ENCODE measurements around the gene GLCE. TPM values are rescaled to one million over a fixed set of nuclear protein-coding genes. Genes with fewer than 3 reads are reported as not detected.
A peak's percentile ranks its signal among the peaks of the same experiment; 100 is the strongest.

GLCE gene
- total and polyA plus RNA-seq, 9 of the 15 experiments (the other 6 are each of a cell fraction or from before 2014, with no cell fraction given): 4.6 to 12.3 (median 10.6) TPM

DNA sequence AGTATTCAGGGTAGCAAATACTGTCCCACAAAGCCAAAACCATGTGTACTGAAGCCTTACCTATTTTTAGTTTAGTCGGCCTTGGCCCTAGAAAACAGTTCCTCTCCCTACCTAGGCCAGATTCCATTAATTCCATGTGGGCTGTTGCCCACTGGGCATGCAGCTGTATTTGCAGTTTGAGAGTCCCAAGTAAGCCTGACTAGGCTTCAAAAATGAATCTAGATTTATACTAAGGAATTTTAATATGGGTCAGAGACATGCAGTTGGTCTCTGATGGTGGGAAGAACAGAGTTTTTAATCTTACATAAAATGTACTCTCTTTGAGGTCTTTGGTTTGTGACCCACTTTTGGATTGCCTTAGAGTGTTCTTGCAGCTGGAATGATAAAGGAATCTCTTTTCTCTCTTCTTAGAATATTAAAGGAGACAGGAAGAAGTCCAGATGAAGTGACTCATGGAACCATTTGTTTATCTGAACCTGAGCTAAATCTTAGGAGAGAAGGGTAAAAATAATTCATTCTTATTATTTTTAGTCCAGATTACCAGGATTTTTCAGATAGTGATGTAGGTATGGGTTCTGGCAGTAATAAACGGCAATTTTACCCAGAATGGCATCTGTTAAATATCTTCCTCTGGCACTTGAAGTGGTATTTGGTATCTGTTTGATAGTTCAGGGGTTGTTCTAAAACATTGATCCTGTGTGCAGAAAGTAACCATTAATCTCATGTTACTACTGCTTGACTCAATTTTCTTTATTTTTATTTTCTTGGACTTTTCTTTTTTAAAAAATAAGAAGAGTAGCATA lies 33.8 kb downstream of the GLCE start:
- Histone ChIP-seq H3K4me3 (no peak overlapping the region), H3K4me1 (replicated peaks in 1 of 2; ENCODE audit: control insufficient read depth in 2 of 2, insufficient read depth in 2 of 2, low read length in 2 of 2) (no peaks in the 10 kb centered on the region; a peak in 1 of 5 replicates), H3K9me1 (ENCODE audit: control insufficient read depth, insufficient read depth, low read length) (no peaks in the 10 kb centered on the region), H2AFZ (ENCODE audit: low read depth, low read length) (no peak overlapping the region), H4K20me1 (replicated peaks; ENCODE audit: control insufficient read depth, insufficient read depth, low read length) (no peaks in the 10 kb centered on the region), H3K27ac (ENCODE audit: extremely low read depth, low read depth, low read length) (no peak overlapping the region), H3K36me3 (ENCODE audit: control insufficient read depth, insufficient read depth, low read length) (no peaks in the 10 kb centered on the region), H3K9me3 (replicated peaks; ENCODE audit: control insufficient read depth, insufficient read depth, low read depth, low read length) (no peaks in the 10 kb centered on the region), H3K4me2 (ENCODE audit: insufficient read depth, low read length) (no peak overlapping the region), H3K27me3 (ENCODE audit: control insufficient read depth in 2 of 2, insufficient read depth in 2 of 2, low read length in 2 of 2) (no peaks in the 10 kb centered on the region), H3K9ac (ENCODE audit: insufficient read depth in 1 of 2, low read depth in 2 of 2, low read length in 2 of 2) (no peak overlapping the region), H3K79me2 (ENCODE audit: control insufficient read depth, insufficient read depth, low read length) (no peaks in the 10 kb centered on the region)
- 17% methylated on average over 2 of the region's 2 CpGs for WGBS (ENCODE audit: insufficient coverage, low coverage, missing lambda C conversion rate)
- ATAC-seq: no peak
- no TSS peak for BruUV-seq (replicated peaks)
- ChIA-PET CTCF (ENCODE audit: low intra/inter-chr PET ratio) (interaction anchor here (0.6 kb wide), 1 partner anchor 318 kb away, joined by 3 read pairs; no protein-coding TSS in a partner anchor), POLR2A (interaction anchor here (1.0 kb wide), 1 partner anchor 32 kb away, joined by 3 read pairs; no protein-coding TSS in a partner anchor)
- DNase-seq (ENCODE audit: extremely low read depth in 1 of 4, low spot score in 3 of 4): no peak
- FAIRE-seq: no peak
- TF ChIP-seq ZNF197 (CRISPR knock-in tag; IDR thresholded peaks at IDR 0.05; ENCODE audit: low read depth) (no peak), JUND (IDR thresholded peaks at IDR 0.05; ENCODE audit: borderline replicate concordance, low read depth, low read length) (0 out of 2 replicates have a peak, but pooled peaks have one; percentile 4), JUND (tag; IDR thresholded peaks at IDR 0.05; ENCODE audit: borderline replicate concordance, low read depth, low read length) (no peak), COPS2 (conservative IDR thresholded peaks at IDR 0.05) (no peak)
- TF ChIP-seq, protein P1, sequence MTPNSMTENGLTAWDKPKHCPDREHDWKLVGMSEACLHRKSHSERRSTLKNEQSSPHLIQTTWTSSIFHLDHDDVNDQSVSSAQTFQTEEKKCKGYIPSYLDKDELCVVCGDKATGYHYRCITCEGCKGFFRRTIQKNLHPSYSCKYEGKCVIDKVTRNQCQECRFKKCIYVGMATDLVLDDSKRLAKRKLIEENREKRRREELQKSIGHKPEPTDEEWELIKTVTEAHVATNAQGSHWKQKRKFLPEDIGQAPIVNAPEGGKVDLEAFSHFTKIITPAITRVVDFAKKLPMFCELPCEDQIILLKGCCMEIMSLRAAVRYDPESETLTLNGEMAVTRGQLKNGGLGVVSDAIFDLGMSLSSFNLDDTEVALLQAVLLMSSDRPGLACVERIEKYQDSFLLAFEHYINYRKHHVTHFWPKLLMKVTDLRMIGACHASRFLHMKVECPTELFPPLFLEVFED (CRISPR knock-in tag; conservative IDR thresholded peaks at IDR 0.05): no peak
- intact Hi-C loops (cut with micrococcal nuclease): no loop called here
- in situ Hi-C loops (cut with MboI): no loop called here
